Renal cortical epithelial cell (primary cell): ENCODE measurements around the gene SYTL3. TPM values are rescaled to one million over a fixed set of nuclear protein-coding genes. Genes with fewer than 3 reads are reported as not detected.
"Not testable (repeated sequence)": the region's sequence is repeated elsewhere in the genome, so short reads cannot be mapped to it uniquely, and the experiment has no call there.

ENCODE experiments used
- DNase-seq: peaks from one replicate; pipeline ENCODE4 v3.0.0-alpha.2; 2011; ENCODE audit warnings: low read depth
- total RNA-seq: library from RNA; depleted of rRNA; stranded (reverse); fragments of >200 nt; gene quantifications from 2 replicates; pipeline ENCODE4 v1.2.3, GENCODE V29; 2014

The SYTL3 gene
- total RNA-seq, 1 donor from 2014 or later = 10.3 TPM

DNA sequence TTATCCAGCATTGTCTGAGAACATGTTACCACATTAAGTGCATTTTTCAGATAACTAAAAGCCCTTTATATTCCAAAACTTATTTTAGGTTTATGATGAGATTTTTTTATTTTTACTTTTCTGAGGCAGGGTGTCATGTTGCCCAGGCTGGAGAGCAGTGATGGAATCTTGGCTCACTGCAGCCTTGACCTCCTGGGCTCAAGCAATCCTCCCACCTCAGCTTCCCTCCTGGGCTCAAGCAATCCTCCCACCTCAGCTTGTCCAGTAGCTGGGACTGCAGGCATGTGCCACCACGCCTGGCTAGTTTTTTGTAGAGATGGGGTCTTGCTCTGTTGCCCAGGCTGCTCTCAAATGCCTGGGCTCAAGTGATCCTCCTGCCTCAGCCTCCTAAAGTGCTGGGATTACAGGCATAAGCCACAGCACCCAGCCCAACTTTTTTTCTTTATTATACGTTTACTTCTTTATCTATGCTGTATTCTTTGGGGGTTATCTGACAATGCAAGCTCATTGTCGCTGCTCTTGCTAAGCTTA lies 11.5 kb upstream of the SYTL3 start:
- DNase-seq = no peak

DNA sequence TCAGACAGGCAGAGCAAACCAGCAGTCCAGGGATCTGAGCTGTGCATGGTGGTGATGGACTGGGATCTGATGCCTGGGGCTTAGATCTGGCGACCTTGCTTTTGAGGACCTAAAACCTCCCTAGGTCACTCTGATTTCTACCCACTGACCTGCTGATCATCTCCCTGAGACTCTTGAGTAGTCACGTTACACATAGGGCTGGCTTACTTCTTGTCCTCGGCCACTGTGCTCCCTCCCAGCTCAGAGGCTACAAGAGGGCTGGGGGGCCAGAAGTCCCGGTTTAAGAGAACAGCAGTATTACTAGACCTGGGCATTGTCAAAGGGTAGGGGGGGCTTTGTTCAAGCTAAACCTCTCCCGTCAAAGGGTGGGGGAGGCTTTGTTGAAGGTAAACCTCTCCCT lies 10.8 kb upstream of the SYTL3 start:
- DNase-seq = no peak

DNA sequence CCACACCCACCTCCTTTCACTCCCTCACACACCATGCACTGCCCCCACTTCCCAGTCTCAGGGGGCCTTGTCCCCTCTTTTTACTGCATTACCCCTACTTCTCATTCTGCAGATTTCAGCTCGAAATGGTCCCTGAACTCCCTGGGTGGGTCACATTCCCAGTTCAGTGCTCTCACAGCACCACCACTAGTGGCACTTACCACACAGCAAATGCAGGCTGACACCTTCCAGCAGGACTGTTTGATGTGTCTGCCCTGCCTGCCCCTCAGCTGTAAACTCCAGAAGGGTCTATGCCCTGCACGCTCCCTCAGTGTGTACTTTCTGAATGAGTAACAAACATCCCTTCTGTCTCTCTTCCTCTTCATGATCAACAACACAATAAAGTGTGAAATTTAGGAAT lies 9.3 kb upstream of the SYTL3 start:
- no peak for DNase-seq

DNA sequence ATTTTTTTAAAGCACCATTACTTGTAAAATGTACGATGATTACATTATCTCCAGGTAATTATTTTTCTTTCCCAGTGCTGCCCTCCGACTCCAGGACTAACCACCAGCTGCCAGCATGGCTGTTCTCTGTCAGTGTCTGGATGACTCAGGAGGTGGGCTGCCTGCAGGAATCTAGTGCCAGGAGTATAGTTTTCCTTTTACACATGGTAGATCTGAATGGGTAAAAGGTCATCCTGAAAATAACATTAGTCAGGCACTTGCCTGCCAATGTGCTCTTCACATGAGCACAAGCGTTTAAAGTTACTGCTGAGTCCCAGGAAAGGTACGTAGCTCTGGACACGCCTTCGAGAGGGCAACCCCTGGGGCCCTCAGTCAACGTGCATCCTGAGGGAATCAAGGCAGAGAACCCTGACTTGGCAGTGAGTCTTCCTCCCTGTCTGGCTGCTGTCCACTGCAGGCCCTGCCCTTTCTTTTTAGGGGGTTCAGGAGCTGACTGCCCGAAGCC lies 7.7 kb upstream of the SYTL3 start:
- DNase-seq = peak; percentile 99

DNA sequence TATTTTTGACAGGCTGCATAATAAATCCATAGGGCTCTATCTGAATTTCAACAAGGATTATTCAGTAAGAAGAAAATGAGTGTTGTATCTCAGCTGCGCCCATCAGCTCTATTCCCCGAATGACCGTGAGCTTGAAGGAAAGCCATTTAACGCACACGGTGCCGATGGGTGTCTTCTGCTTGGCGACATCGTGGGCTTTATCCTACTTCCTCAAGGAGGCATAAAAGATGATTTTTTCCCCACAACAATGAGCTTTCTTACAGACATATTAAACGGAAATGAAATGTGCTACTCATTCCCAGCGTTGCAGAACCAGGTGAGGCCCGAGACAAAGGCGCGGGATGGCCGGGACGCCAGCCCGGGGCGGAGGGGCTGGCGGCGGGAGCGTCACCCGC lies 6.0 kb upstream of the SYTL3 start:
- DNase-seq = no peak

DNA sequence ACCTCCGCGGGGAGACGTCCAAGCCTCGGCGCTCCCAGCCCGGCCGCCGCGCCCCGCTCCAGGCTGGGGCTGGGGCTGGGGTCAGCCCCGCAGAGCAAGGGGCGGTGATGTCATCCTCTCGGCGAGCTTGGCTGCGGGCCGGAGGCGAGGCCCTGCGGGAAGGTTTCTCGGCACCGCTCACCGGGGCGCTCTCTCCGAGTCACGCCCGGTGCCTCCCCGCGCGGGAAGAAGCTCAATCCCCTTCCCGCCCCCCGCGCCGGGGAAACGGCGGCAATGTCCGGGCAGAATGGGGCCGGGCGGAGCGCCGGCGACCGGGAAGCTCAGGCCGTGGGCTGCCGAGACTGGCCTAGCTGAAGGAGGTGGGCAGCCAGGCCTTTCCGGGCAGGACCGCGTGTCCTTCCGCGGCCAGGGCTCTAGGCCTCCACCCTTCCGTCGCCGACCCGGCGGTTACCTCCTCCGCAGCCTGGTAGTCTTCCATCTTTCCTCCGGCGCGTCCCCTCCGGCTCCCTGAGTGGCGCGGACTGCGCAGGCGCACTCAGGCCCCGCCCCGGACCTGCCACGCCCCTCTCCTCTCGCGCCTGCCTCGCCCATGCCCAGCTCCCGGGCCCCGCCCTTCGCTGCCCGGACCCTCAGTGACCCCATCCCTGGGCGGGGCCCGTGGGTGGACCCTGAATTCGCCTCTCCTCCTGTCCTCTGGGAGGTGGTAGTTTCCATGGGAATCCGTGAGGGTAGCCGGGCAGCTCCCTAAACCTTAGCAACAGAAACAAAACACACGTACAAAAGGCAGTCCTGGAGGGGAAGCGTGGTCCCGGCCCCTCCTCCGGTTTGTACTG lies 5.4 kb upstream of the SYTL3 start, which contains the start of gene DYNLT1:
Gene DYNLT1, minus strand, starts transcription at position 513 of the 833 bp plus-strand sequence. Its CDS starts 35 bp downstream, at position 478.
- peak; percentile 91 for DNase-seq

DNA sequence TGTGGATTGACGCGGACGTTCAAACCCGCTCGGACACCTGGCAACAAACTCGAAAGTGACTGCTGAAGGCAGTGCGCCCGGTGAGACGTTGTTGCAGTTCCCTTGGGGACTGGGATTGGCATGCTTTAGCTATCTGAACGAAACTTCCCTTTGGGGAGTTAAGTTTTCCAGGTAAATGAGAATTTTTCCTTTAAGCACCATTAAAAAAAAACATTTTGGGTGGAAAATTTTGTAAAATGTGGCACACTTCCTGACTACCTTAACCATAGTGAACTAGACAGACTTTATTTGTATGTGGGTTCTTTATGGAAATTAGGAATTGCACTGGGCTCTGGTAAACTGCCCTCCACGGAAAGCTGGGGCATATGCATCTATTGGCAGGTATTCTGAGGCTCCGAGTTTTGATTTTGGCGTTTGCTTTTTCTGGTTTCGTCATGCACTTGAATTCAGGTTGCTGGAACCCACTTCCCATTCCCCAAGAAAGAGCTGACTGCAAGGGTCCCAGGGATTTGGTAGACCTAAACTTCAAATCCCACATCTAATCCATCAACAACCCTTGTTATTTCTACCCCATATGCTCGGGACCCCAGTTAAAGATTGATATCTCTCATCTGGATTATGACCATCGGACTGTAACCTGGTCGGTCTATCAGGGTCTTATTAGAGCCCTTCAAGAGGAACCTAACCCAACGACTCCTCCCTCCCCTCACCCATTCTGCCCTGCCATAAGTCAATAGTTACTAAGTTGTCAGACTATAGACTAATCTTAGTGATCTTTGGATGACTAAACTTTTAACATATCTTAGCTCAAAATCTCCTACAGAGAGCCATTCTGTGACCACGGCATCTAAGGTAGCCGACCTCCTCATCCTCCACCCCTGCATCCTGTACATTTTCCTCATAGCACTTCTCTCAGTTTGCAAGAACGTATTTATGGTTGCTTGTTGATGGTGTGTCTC lies 4.5 kb upstream of the SYTL3 start:
- DNase-seq = no peak

DNA sequence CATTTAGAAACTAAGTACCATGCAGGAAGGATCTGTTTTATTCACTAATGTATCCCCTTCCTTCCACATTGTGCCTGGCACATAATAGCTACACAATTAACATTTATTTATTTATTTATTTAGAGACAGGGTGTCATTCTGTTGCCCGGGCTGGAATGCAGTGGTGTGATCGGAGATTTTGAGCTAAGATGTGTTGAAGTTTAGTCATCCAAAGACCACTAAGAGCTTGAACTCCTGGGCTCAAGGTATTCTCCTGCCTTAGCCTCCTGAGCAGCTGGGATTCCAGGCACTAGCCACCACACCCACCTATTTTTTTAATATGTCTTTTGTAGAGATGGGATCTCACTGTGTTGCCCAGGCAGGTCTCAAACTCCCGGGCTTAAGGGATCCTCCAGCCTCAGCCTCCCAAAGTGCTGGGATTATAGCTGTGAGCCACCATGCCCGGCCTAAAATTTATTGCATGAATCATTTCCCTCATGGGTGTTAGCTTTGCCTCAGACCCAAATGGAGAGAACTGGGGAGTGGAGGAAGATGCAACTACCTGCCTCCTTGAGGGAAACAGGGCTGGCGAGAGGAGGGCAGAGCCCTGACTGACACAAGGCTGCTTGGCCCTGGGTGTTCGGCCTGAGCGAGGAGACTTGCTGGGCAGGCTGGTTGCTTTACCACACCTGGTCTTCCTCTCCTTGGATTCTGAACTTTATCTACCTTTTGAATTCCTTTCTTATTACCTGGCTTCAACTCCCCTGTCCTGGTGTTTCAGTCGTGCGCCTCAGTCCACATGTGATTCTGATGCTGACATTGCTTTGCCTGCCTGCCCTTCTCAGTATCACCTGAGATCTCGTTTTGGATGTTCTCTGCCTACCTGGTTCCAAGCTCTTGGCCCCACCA lies 3.6 kb upstream of the SYTL3 start:
- DNase-seq = no peak

DNA sequence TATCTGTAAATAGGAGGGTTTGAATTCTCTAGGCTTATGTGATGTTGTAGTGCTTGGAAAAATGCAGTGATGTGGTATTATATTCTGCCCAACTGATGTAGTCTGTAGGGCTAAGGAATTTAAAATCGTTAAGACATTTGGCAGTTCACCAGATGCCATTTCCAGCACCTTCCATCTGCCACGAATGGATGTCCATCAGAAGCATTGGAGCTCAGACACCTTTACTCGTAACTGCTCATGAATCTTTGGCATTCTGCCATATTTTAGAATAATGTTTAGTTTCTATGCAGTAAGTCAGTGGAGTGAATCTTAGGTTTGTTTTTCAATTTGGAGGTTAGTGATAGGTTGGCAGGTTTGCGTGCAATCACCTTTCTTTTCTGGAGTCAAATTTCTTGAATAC lies 2.4 kb upstream of the SYTL3 start:
- no peak for DNase-seq

DNA sequence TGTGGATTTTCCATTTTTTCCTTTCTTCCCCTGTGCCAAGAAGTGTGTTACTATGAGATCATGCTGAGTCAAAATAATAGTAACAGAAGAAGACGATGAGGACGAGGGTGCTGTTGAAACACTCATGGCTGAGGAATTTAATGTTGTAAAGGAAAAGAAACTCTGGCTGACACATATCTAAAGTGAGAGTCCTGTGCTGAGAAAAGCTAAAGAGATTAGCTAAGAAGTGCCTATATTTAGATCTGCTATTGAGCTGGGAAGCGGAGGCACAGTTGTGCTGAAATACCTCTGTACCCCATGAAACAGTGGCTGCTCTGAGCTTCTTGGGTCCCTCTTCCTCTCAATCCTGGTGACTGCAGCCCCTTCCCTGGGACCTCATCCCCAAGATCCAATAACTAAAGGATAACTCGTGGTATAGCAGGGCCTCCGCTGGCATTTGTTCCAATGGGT lies 1.1 kb upstream of the SYTL3 start:
- peak; percentile 92 for DNase-seq

DNA sequence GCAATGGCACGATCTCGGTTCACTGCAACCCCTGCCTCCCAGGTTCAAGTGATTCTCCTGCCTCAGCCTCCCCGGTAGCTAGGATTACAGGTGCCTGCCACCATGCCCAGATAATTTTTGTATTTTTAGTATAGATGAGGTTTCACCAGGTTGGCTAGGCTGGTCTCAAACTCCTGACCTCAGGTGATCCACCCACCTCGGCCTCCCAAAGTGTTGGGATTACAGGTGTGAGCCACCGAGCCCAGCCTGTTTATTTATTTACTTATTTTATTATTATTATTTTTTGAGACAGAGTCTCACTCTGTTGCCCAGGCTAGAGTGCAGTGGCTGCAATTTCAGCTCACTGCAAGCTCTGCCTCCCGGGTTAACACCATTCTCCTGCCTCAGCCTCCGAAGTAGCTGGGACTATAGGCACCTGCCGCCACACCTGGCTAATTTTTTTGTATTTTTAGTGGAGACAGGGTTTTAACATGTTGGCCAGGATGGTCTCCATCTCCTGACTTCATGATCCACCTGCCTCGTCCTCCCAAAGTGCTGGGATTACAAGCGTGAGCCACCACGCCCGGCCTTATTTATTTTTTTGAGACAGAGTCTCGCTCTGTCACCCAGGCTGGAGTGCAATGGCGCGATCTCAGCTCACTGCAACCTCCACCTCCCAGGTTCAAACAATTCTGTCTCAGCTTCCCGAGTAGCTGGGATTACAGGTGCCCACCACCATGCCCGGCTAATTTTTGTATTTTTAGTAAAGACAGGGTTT lies 2.3 kb downstream of the SYTL3 start:
- not testable (repeated sequence) for DNase-seq

DNA sequence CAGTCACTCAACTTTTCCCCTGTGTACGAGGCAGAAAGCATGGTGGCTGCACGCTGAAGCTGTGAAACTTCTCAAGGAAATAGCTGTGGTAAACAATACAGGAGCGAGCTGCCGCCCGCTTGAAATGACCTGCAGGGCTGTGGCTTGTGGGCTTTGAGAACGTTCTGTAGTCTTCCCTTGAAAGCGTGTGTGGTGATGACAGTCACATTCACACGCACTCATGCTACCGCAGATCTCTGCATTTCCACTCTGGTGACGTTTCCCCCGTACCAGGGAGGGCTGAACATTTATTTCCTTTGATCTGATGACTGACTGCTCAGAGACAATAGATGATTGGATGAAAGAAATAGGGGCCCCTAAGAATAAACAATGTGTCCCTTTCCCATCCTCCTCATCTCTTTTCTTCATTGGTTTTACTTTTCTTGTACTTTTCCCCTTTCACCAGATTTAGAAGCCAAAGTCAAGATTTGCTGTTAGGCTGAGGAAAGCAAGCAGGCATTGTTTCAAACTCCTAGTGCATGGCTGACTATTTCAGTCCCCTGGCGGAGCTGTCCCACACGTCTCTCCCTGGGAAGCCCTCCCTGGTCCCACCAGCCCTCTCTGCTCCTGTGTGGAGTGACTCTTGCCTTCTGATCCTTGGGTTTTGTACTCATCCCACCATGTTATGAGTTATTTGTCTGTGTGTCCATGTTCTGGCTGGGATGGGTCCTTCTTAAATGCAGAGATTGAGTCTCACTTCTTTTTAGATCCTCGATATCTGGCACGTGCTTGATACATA lies 3.9 kb downstream of the SYTL3 start:
- no peak for DNase-seq

DNA sequence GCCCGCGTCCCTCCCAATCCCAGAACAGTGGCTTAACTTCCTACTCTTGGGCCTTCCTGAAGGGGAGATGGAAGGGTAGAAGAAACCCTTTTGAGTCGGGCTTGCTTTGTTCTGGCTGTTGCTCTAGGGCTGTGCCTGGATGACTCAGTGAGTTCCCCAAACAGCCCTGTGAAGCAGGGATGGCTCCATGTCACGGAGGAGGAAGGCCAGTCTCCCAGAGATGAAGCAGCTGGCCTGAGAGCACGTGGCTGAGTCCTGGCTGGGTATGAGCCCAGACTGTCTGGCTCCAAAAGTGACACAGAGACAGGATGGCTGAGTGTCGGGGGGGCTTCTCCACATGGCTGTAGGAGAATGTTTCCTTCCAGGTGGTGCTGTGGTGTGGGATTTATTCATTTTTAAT lies 4.6 kb downstream of the SYTL3 start:
- DNase-seq = no peak

DNA sequence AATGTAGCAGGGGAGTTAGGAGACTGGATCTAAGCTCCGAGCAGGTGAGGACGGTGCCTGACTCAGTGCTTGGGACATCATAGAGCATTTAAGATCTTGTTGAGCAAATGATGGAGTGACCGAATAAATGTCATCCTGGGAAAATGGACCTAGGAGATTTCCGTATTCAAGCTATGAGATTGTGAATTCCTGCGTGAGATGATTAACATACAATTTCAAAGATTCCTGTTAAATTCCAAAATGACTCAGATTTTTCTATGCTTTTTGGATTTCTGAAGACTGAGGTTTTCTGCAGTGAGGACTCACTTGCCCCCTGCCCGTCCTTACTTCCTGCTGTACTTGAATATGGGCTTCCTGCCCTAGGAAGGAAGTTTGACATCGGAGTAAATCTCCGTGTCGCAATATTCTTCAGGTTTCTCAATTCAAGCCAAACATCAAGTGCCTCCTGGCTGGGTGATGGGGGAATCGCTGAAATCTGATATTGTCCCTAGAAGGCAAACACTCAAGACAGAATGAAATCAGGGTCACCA lies 5.2 kb downstream of the SYTL3 start:
- DNase-seq = no peak

DNA sequence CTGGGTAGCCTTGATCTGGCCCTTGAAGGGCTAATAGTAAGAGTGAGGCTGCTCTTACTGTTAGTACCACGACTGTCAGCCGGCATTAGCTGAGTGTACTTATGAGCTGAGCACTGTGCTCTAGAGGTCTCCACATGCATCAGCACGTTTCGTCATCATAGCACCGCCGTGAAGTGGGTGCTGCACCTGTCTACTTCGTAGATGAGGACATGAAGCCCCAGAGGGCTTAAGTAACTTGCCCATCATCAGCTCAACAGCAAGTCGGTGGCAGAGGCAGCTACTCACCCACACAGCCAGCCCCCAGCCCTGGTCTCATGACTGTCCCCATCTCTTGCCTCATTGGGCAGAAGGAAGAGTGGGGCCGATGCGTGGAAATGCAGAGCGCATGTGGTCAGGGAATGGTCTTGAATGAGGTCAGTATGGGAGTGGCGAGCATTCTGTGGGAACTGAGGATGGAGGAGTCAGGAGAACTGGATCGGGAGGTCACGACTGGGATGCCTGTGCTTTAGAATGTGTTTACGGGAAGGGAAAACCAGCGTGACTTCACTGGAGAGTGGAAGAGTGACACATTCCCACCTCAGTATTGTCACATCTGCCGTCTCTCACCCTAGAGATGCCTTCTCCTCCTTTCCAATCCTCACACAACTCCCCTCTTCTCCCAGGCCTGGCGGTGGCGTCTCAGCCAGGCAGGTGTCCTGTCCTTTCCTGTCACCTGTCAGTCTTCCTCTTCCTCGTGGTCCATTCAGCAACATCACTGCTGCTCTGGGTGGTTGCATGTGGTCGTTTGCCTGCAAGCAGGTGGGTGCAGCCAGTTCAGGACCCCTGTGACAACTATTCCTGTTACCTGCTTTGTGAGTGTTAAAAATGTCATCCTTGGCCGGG lies 6.0 kb downstream of the SYTL3 start:
- no peak for DNase-seq

DNA sequence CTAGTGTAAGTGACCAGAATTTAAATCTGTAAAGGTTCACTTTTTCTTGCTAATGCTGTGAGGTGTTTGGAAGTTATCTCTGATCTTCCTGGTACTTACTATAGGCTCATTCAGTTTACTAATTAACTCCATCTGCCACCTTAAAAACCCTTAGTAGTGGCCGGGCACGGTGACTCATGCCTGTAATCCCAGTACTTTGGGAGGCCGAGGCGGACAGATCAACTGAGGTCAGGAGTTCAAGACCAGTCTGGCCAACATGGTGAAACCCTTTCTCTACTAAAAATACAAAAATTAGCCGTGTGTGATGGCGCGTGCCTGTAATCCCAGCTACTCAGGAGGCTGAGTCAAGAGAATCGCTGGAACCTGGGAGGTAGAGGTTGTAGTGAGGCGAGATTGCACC lies 7.1 kb downstream of the SYTL3 start:
- peak; percentile 94 for DNase-seq

DNA sequence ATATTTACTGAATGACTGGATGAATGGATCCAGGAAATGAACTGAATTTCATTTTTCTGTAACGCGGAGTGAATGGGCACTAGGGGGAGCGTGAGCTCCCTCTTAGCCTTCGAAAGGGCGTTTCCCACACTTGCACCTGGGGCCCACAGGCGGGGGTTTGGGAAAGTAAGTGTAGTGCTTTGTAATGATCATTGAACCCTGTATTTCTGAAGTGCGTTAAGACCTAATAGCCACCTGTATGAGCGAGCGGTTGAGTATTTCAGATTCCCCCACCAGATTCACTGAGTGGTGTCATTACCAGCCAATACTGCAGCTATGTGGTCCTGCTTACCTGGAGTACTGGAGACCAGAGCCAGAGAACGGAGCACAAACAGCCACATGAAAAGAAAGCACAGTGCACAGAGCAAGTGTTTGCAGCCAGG lies 10.5 kb downstream of the SYTL3 start:
- no peak for DNase-seq

DNA sequence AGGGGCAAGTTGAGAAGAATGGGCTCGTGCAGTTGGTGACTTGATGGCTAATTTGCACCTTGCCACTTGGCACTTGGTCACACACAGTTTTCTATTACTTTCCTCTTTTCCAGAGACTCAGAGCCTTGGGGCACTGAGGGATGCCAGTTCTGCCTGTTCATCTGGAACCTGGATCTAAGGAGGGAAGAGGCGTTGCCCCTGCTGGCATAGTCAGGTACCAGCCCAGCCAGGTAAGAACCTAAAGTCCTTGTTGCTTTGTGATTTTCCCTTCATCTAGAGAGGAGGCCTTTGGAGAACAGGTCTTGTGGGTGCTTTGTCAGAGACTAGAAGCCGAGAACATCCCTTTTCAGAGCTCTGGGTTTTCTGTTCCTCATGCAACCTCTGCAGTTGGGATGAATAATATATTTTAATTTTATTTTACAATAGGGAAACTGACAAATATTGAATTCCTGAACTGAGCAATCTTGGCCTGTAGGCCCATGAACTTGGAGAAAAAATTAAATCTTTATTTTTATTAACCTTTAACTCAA lies 11.4 kb downstream of the SYTL3 start:
- DNase-seq = no peak
